Measurements from ENCODE around the gene SNCAIP.

DNA sequence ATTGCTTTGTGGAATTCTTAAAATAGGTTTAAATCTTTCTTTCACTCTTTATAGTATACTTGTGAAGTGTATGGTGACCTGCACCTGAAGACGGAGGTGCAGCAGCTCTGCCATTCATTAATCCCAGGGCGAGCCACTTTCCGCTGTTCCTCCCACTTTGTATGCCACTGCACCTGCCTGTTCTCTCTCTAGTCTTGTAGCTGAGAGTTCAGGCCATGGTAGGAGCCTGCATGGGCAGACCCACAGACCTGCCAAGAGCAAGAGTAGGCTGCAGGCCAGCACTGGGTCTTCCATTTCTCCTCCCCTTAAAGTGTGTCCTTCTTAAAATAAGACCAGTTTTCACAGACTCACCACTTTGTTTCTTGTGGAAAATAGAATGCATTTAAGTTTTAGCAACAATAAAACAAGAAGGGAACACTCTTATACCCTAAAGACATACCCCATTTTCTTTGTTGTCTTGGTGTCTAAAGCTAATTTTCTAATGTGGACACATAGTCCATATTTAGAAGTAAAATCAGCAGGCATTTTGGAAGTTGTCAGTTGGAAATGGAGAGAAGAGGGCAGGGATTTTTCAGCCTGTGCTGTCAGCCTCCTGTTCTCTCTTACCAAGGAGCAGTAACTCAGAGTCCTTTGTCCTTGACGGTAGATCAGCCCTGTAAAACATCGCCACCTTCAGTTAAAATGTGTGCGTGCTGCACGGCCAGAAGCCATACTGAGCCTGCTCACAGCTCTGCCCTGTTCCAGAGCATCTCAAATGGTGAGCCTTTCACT lies 103.2 kb downstream of the SNCAIP start:
- TF ChIP-seq, protein P1, sequence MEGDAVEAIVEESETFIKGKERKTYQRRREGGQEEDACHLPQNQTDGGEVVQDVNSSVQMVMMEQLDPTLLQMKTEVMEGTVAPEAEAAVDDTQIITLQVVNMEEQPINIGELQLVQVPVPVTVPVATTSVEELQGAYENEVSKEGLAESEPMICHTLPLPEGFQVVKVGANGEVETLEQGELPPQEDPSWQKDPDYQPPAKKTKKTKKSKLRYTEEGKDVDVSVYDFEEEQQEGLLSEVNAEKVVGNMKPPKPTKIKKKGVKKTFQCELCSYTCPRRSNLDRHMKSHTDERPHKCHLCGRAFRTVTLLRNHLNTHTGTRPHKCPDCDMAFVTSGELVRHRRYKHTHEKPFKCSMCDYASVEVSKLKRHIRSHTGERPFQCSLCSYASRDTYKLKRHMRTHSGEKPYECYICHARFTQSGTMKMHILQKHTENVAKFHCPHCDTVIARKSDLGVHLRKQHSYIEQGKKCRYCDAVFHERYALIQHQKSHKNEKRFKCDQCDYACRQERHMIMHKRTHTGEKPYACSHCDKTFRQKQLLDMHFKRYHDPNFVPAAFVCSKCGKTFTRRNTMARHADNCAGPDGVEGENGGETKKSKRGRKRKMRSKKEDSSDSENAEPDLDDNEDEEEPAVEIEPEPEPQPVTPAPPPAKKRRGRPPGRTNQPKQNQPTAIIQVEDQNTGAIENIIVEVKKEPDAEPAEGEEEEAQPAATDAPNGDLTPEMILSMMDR (IDR thresholded peaks at IDR 0.05): peak; percentile 66 to 83 (median 73)
- TF ChIP-seq POLR2A (IDR thresholded peaks at IDR 0.05): no peak

All from adrenal gland (tissue), 5 donors.